DMS79 treated with DMSO at 0.1 percent for 48 hours (cell line): ENCODE data around the gene EIF3A.
A peak's percentile ranks its signal among the peaks of the same experiment; 100 is the strongest.
"Not testable (repeated sequence)": the region's sequence is repeated elsewhere in the genome, so short reads cannot be mapped to it uniquely, and the experiment has no call there.

Experiments used
- DNase-seq: peaks from one replicate; lab custom pipeline; 2025; lab: John Stamatoyannopoulos, UW

EIF3A gene

DNA sequence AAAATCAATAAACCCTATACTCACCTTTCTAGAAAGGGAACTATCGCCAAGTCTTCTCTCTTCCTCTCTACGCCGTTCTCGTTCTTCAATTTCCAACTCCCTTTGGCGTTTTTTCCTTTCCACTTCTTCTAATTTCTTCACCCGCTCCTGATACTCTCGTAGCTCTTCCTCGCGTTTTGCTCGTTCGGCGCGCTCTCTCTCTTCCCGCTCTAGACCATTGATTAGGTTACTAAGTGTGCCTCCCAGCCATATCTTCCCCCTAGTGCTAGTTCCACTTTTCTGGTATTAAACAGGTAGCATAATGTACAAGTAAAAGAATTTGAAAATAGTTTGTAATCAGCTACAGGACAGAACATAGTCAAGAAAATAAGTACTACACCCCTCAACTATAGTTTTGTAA, 30.8 kb downstream of the EIF3A start:
- DNase-seq: no peak

DNA sequence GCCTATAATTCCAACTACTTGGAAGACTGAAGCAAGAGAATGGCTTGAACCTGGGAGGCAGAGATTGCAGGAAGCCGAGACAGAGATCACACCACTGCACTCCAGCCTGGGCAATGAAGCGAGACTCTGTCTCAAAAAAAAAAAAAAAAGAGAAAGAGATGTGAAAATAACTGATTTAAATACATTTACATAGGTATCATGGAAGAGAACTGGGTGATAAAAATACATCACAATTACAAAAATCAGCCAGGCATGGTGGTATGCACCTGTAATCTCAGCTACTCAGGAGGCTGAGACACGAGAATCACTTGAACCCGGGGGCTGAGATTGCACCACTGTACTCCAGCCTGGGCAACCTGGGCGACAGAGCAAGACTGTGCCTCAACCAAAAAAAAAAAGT, 31.3 kb downstream of the EIF3A start:
- no peak for DNase-seq

DNA sequence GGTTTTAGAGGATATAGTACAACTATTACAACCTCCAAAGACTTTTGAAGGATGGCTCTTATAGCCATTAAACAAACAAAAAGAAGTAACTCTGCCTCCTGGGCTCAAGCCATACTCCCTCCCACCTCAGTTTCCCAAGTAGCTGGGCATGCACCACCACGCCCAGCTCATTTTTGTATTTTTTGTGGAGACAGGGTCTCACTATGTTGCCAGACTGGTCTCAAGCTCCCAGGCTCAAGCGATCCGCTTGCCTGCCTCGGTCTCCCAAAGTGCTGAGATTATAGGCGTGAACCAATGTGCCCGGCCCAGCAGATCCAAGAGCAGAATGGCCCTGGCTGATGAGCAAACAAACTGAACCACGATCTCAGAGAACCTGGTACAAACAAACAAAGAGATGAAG, 35.1 kb downstream of the EIF3A start:
- no peak for DNase-seq

DNA sequence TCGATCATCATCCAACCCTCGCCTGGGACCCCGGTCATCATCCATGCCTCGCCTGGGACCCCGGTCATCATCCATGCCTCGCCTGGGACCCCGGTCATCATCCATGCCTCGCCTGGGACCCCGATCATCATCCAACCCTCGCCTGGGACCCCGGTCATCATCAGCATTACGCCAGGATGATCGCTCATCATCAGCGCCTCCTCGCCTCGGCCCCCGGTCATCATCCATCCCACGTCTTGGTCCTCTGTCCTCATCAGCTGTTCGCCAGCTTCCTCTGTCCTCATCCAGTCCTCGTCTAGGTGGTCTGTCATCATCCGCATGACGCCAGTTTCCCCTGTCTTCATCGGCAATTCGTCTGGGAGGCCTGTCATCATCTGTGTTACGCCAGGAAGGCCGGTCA, 38.4 kb downstream of the EIF3A start:
- DNase-seq: no peak

DNA sequence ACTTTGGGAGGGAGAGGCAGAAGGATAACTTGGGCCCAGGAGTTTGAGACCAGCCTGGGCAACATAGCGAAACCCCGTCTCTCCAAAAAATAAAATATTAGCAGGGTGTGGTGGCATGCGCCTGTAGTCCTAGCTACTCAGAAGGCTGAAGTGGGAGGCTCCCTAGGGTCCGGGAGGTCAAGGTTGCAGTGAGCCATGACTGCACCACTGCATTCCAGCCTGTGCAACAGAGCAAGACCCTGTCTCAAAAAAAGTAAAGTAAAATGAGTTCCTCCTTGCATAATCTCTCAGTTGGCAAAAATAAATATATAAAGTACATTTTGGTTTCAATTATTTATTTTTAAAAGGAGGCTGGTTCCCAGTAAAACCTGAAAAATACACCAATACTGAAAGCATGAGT, 39.3 kb downstream of the EIF3A start:
- no peak for DNase-seq

DNA sequence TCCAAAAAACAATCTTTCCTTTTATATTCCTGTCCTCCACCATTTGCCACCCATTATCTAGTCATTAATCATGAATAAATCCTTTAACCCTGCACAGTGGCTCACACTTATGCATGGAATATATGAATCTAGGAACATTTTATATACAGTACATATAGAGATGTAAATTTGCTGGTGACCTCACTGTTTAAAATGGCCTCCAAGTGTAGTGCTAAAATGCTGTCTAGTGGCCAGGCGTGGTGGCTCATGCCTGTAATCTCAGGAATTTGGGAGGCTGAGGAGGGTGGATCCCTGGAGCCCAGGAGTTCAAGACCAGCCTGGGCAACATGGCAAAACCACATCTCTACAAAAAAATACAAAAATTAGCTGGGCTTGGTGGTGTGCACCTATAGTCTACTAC, 41.5 kb downstream of the EIF3A start:
- DNase-seq: no peak

DNA sequence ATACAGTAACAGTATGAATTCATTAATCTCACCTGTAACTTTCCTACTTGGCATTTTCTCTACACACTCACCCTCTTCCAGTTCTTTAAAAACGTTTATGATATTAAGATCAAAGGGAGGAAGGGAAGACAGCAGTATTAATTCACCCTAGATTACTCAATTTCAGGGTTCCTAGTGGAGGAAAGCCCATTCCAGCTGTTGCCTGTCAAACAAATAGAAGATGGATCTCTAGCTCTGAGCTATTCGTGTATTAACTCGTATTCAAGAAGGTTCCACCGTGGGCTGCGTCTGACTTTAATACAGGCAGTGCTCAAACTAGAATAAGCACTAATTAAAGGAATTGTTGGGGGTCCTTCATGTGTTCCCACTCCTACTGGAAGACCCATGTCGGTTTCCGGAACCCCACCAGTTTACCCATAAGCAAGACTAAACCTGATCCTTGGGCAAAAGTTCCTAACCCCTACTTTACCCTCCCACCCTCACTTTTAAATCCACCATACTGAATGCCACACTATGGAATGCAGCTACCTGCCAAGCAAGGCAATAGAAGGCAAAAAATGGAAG, 49.0 kb downstream of the EIF3A start:
- DNase-seq: no peak

DNA sequence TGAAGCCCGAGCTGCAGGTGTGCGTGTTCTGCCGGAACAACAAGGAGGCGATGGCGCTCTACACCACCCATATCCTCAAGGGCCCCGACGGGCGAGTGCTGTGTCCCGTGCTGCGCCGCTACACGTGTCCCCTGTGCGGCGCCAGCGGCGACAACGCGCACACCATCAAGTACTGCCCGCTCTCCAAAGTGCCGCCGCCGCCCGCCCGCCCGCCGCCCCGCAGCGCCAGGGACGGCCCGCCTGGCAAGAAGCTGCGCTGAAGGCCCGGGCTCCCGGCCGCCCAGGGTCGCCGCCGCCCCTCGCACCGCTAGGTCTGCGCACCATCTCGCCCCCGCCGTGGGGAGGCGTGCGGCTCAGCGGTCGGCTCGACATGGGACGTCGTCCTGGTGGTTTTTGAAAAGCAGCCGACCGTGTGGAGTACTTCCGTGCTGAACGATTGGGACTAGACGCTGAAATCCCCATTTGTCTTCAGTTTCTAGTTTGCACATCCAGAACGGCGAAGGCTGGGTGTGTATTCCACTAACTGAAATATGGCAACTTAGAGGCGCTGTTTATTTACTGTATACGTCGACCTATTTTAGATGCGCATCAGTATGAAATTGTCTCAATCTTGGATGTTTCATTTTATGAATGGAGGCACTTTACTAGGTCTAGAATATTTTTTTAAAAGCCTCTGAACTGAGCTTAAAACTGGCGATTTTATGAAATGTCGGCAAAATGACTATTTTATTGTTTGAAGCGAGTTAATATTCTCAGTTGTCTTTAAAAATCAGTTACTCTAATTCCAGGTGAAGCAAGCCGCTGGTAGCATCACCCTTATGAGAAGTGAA, 50.0 kb downstream of the EIF3A start:
- DNase-seq: peak; percentile 19

DNA sequence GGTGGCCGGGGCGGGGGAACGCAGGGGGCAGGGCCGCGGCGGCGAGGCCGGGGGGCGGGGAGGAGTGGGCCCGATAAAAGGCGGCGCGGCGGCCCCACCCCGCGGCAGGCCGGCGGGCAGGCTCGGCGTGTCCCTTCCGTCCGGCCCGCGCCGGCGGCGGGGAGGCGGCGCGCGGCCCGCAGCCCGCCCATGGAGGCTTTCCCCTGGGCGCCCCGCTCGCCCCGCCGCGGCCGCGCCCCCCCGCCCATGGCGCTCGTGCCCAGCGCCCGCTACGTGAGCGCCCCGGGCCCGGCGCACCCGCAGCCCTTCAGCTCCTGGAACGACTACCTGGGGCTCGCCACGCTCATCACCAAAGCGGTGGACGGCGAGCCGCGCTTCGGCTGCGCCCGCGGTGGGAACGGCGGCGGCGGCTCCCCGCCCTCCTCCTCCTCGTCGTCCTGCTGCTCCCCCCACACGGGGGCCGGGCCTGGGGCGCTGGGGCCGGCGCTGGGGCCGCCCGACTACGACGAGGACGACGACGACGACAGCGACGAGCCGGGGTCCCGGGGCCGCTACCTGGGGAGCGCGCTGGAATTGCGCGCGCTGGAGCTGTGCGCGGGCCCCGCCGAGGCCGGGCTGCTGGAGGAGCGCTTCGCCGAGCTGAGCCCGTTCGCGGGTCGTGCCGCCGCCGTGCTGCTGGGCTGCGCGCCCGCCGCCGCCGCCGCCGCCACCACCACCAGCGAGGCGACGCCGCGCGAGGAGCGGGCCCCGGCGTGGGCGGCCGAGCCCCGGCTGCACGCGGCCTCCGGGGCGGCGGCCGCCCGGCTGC, 50.8 kb downstream of the EIF3A start, which contains the start of gene NANOS1:
Gene NANOS1, plus strand, starts transcription at position 102 of the 808 bp plus-strand sequence. Its CDS starts 88 bp downstream, at position 190.
- no peak for DNase-seq

DNA sequence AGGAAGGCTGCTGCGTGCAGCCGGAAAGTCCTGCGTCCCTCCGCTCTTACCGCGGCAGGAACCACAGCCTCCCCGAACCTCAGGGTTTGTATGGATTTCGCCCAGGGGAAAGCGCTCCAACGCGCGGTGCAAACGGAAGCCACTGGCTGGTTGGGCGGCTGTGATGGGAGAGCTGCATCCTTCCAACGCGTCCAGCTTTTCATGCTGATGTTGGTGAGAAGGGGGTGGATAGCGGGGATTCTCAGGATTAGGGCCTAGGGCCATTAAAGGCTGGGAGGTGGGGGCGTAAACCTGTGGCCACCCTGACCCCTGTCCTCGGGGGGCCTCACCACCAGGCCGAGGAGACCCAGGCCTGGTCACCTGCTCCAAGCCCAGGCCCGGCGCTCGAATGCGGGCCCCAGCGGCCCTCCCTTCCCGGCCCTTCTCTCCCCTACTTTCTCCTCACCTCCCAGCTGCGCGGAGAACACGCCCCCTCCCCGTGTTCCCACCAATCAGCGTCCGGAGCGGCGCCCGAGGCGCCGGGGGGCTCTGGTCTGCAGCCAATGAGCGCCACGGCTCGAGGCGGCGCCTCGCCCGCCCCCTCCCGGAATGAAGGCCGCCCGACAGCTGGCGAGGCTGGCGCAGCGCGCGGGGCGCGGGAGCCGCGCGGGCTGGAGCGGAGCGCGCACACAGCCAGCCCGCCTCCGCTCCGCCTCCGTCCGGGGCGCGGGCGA, 51.6 kb downstream of the EIF3A start:
- peak; percentile 23 for DNase-seq

DNA sequence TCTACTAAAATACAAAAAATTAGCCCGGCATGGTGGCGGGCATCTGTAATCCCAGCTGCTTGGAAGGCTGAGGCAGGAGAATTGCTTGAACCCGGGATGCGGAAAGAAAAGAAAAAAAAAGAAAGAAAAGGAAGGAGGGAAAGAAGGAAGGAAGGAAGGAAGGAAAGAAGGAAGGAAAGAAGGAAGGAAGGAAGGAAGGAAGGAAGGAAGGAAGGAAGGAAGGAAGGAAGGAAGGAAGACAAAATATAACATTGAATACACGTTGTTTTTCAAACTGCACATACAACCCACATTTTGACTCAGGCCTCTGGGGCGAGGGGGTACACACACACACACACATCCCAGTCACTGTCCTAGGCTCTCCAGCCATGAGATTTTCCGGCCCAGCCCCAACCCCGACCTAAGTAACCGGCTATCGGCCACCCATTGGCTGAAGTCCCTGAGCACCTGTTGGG, 52.1 kb downstream of the EIF3A start:
- DNase-seq: not testable (repeated sequence)

DNA sequence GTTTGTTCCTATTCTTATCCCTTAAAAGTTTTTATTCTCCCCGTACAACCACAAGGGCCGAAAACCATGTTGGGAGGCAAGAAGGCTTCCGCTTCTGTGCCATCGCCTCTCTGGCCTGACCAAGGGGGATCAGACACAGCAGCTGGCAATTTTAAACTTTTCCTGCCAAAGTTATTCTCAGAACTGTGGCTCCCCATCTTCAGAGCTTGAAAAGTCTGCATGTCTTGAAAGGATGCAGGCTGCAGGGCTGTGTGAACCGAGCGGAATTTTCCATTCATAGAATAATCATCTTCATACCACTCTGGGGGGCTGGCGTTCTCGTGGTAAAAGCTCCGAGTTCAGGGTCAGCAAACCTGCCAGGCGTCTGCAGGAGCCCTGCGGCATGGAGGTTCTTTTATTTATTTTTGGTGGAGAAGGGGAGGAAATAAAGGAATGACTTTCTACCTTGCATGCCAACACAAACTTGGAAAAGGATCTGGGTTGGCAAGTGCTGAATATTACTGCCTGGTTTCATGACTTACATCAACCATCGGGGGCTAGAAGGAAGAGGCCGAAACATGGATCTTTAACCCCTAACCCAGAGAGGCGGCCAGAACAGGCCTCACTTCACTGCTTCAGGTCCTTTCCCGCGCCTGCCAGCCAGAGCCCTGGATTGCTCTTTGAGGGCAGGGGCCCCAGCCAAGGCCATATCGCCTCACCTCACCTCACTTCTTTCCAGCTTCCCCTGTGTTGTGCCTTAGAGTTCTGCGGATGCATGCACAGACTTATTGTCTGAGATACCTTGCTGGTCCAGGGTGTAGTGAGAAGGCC, 54.1 kb downstream of the EIF3A start:
- no peak for DNase-seq

DNA sequence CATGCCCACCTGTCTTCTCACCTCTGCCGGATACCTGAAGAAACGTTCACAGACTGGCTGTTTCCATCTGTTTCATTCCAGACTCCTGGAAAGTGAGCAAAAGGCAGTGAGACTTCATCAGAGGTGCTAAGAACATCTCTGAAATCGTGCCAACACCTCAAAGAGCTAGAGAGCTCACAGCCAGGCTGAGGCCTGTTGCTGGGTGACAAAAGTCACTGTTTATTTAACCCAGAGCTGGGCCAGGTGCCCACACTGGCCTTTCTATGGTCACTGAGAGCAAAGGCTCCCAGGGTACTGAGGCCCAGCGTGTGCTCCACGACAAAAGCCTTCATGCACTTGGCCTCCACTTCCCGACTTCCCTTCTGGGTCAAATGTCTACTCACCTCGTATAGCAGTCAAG, 54.8 kb downstream of the EIF3A start:
- peak; percentile 57 for DNase-seq

DNA sequence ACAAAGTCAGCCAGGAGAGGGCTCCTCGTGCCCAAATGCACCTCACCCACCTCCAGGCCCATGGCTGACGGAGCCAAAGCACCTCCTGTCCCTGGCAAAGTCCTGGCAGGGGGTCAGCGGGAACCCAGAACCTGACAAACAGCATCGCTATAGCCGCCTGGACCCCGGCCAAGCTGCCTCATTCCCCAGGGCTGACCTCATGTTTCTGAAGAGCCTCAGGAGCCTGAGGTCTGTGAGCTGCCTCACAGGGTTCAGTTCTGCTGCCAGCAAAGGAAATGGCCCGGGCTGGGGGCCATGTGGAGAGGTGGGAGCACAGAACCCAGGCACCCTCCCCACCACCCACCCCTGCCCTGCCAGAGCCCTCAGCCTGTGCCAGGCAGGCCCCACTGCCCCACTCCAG, 55.3 kb downstream of the EIF3A start:
- peak; percentile 57 for DNase-seq

DNA sequence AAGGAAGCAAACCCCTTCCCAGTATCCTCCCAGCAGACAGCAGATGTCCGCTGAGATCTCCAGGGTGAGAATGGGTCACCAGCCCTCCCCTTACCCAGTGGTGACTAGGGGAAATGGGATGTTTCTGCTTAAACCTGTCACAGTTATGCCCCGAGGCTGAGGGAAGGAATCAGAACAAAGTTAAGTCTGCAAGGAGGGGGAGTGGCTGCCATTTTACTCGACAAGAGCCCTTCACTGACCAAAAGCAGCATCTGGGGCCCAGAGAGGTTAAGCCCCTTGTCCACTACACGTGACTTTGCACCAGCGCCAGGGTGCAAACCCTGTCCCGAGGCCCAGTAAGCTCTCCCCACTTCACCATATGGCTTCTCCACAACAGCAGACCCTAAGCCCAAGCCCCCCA, 55.7 kb downstream of the EIF3A start:
- DNase-seq: no peak

DNA sequence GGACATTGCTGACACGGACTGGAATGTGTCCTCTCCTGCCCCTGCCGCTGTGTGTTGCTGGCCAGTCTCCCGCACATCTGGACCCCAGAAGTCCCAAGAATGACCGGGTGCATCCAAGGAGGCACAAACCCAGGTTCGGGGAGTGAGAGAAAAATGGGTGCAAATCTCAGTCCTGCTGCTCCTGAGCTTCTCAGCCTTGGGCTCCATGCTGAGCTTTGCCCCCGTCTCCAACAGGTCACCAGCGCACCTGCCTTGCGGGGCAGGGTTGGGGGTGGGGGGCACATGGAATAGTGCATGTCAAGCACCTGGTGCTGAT, 57.1 kb downstream of the EIF3A start:
- no peak for DNase-seq

DNA sequence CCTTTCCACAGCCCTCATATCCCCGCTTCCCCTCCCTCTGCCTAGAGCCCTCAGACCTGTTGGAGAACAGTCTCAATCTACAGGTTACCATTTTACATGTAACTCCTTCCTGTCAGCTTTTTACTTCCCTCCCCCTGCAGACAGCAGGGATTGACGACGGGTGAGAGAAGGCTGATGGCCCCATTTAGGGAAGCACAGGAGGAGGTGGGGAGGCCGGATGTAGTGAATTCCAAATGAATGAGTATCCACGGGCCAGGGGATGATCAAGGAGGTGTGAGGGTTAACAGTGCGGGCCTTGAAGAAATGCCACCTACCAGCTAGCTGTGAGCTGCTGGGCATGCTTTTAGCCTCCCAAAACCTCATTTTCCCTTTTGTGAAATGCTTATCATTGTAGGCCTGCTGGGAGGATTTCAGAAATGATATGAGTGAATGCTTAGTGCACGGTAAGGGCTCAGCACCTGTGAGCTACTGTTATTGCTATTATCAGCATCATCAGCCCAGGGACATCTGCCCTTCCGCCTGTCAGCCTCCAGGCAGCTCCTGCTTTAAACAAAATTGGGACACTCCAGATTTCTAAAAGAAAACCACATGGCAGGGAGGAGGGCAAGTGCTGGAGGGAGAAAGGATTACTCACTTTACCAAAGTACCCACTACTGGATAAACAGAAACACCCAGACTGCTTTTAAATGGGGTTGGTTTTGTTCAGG, 57.6 kb downstream of the EIF3A start:
- no peak for DNase-seq

DNA sequence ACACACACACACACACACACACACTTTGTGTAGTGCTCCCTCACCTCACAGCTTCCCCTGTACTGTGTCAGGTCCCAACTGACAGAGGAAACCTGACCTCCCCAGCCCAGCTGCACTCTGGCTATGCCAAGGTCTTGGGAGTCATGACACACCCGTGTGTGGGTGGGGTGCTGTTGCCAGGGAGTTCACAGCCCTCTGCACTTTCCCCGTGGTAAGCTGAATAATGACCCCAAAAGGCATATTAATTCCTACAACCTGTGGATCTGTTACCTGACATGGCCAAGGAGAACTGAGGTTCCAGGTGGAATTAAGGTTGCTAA, 60.0 kb downstream of the EIF3A start:
- no peak for DNase-seq

DNA sequence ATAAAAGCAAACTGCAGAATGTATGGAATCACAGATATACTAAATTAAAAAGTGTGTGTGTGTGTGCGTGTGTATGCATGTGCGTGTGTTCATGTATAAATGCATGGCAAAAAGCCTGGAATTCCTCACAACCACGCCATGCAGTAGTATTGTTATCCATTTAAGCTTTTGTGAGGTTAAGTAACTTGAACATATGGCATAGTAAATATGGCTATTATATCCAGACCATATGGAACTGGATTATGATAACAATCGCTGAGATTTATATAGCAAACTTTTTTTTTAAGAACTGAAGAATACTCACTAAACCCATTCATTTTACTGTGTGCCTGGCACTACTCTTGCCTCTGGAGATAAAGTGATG, 73.4 kb downstream of the EIF3A start:
- no peak for DNase-seq

DNA sequence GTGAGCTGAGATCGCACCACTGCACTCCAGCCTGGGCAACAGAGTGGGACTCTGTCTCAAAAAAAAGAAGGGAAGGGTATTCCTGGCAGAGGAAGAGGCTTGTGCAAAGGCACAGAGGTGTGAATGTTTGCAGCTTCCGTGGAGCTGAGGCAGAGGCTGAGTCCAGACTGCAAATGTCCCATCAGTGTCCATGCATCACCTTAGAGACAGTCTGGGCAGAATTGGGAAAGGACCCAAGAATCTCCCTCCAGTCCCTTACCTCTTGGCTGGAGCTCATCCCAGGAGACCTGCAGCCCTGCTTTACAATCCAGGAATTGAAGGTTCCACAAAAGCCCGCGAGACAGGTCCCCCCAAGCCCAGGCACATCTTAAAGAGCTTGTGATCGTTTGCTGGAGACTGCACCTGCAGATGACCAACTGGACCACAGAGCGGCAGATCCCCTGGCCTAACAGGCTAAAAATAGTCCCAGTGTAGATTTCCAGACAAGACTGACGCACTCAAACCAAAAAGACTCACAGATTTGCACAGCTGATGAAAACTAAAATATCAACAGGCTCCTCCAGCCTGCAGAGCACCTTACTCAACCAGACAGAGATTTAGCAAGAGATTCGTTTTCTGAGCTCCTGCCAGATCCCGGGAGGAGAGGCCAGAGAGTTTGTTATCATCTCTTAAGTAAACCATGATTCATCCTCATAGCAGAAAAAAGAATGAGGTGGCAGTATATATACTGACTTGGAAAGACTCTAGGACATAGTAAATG, 74.0 kb downstream of the EIF3A start:
- no peak for DNase-seq
